ENCODE data around the gene KAT2B.

GRCh38 chr3:20037255-20037996 is 2.8 kb upstream of the KAT2B start:
- no peak for TF ChIP-seq EZH2 (IDR thresholded peaks at IDR 0.05; ENCODE audit: borderline replicate concordance, low read length)
- TF ChIP-seq, protein P1, sequence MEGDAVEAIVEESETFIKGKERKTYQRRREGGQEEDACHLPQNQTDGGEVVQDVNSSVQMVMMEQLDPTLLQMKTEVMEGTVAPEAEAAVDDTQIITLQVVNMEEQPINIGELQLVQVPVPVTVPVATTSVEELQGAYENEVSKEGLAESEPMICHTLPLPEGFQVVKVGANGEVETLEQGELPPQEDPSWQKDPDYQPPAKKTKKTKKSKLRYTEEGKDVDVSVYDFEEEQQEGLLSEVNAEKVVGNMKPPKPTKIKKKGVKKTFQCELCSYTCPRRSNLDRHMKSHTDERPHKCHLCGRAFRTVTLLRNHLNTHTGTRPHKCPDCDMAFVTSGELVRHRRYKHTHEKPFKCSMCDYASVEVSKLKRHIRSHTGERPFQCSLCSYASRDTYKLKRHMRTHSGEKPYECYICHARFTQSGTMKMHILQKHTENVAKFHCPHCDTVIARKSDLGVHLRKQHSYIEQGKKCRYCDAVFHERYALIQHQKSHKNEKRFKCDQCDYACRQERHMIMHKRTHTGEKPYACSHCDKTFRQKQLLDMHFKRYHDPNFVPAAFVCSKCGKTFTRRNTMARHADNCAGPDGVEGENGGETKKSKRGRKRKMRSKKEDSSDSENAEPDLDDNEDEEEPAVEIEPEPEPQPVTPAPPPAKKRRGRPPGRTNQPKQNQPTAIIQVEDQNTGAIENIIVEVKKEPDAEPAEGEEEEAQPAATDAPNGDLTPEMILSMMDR (conservative IDR thresholded peaks at IDR 0.05 in 1 of 2, IDR thresholded peaks at IDR 0.05 in 1 of 2; ENCODE audit: extremely low read depth in 1 of 2, insufficient read depth in 1 of 2, low read depth in 1 of 2, low read length in 2 of 2) = no peak

Data from mammary epithelial cell (primary cell).